CD4-positive, alpha-beta memory T cell (primary cell): ENCODE data around the gene SLC39A8. TPM values are rescaled to one million over a fixed set of nuclear protein-coding genes. Genes with fewer than 3 reads are reported as not detected.
"Not testable (repeated sequence)": the region's sequence is repeated elsewhere in the genome, so short reads cannot be mapped to it uniquely, and the experiment has no call there.

ENCODE experiments used
- CTCF ChIA-PET: fragments of 350-600 bp; sonication (Branson Sonifier 250); formaldehyde crosslinking; loops from one replicate; lab custom pipeline; 2021; ENCODE audit warnings: inconsistent platforms; ENCODE audit not compliant: partially characterized antibody; lab: Charles Lee
- POLR2A ChIA-PET: fragments of 350-600 bp; sonication (Branson Sonifier 250); formaldehyde crosslinking; loops from one replicate; lab custom pipeline; 2021; ENCODE audit not compliant: partially characterized antibody; lab: Charles Lee
- DNase-seq, 5 donors: peaks; one replicate each; pipeline versions ENCODE4 v3.0.0 to v3.0.0-alpha.2; 2020 to 2022; ENCODE audit warnings: mixed read lengths in 1 of 5
- H3K27ac ChIP-seq: one replicate; pipeline ENCODE4 v1.7.0; 2013; ENCODE audit warnings: low read depth, low read length
- H3K27me3 ChIP-seq: 2 replicates; pipeline ENCODE4 v1.7.0; 2013; ENCODE audit warnings: mild to moderate bottlenecking, low read length, moderate library complexity; ENCODE audit not compliant: insufficient read depth
- H3K36me3 ChIP-seq: 2 replicates; pipeline ENCODE4 v1.7.0; 2013; ENCODE audit warnings: mild to moderate bottlenecking, low read length, moderate library complexity; ENCODE audit not compliant: insufficient read depth
- H3K4me1 ChIP-seq: 2 replicates; pipeline ENCODE4 v1.7.0; 2013; ENCODE audit warnings: mild to moderate bottlenecking, low read length, moderate library complexity; ENCODE audit not compliant: insufficient read depth
- H3K4me3 ChIP-seq, 2 donors: one replicate each; pipeline ENCODE4 v1.7.0; 2013; ENCODE audit warnings: low read length in 2 of 2, mild to moderate bottlenecking in 1 of 2
- H3K9me3 ChIP-seq, 2 donors: one replicate each; pipeline ENCODE4 v1.7.0; 2013; ENCODE audit warnings: low read length in 2 of 2, control low read depth in 1 of 2; ENCODE audit not compliant: control insufficient read depth in 1 of 2
- H3K27ac Mint-ChIP-seq, 7 donors: one replicate each; pipeline ENCODE4 v1.8.0; 2020 to 2021; ENCODE audit warnings: mixed read lengths in 7 of 7, mild to moderate bottlenecking in 6 of 7, inconsistent platforms in 3 of 7, moderate library complexity in 3 of 7
- H3K27me3 Mint-ChIP-seq, 2 donors: one replicate each; pipeline ENCODE4 v1.8.0; 2020 to 2021; ENCODE audit warnings: mixed read lengths in 2 of 2
- H3K36me3 Mint-ChIP-seq, 2 donors: one replicate each; pipeline ENCODE4 v1.8.0; 2020 to 2021; ENCODE audit warnings: mixed read lengths in 2 of 2, inconsistent platforms in 1 of 2, mild to moderate bottlenecking in 1 of 2
- H3K4me1 Mint-ChIP-seq, 4 donors: one replicate each; pipeline ENCODE4 v1.8.0; 2020 to 2021; ENCODE audit warnings: mixed read lengths in 4 of 4, mild to moderate bottlenecking in 1 of 4
- H3K4me3 Mint-ChIP-seq, 8 donors: one replicate each; pipeline ENCODE4 v1.8.0; 2020 to 2021; ENCODE audit warnings: mixed read lengths in 8 of 8, mild to moderate bottlenecking in 7 of 8, moderate library complexity in 6 of 8, inconsistent platforms in 3 of 8
- H3K9me3 Mint-ChIP-seq, 8 donors: one replicate each; pipeline ENCODE4 v1.8.0; 2020 to 2021; ENCODE audit warnings: mixed read lengths in 8 of 8, mild to moderate bottlenecking in 5 of 8, inconsistent platforms in 3 of 8, moderate library complexity in 1 of 8
- intact Hi-C: fragments of 100-400 bp; cut with micrococcal nuclease; formaldehyde crosslinking; loops from one replicate; pipeline ENCODE4 v1.15.1; 2023
- polyA plus RNA-seq, 2 donors: library from polyadenylated mRNA; unstranded; fragments of 300-500 nt; fragmentation: Illumina TruSeq; gene quantifications; one replicate each; pipeline ENCODE4 v1.2.3, GENCODE V29; 2021
- total RNA-seq, 2 experiments: library from RNA; stranded (reverse); gene quantifications; one replicate each; pipeline ENCODE4 v1.2.3, GENCODE V29; 2021

Gene SLC39A8
- total and polyA plus RNA-seq, 4 experiments from 2014 or later, result 24.6 to 112 (median 39.1) TPM

DNA sequence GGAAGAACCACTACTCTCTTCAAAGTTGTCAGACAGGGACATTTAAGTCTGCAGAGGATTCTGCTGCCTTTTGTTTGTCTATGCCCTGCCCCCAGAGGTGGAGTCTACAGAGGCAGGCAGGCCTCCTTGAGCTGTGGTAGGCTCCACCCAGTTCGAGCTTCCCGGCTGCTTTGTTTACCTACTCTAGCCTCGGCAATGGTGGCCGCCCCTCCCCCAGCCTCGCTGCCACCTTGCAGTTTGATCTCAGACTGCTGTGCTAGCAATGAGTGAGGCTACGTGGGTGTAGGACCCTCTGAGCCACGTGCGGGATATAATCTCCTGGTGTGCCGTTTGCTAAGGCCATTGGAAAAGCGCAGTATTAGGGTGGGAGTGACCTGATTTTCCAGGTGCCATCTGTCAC, 35.0 kb upstream of the SLC39A8 start:
- H3K36me3 Mint-ChIP-seq, H3K27ac ChIP-seq, H3K27ac Mint-ChIP-seq, DNase-seq, H3K36me3 ChIP-seq, H3K4me1 ChIP-seq, H3K9me3 ChIP-seq, intact Hi-C loops, H3K4me3 ChIP-seq, H3K27me3 ChIP-seq, CTCF ChIA-PET, POLR2A ChIA-PET, H3K4me3 Mint-ChIP-seq, H3K4me1 Mint-ChIP-seq: not testable (repeated sequence)
- Mint-ChIP-seq H3K27me3 (peaks cover 19 to 28% of the 10 kb centered on the region in 2 donors), H3K9me3 (peaks cover 0 to 24% (median 10%) of the 10 kb centered on the region in 8 donors)

DNA sequence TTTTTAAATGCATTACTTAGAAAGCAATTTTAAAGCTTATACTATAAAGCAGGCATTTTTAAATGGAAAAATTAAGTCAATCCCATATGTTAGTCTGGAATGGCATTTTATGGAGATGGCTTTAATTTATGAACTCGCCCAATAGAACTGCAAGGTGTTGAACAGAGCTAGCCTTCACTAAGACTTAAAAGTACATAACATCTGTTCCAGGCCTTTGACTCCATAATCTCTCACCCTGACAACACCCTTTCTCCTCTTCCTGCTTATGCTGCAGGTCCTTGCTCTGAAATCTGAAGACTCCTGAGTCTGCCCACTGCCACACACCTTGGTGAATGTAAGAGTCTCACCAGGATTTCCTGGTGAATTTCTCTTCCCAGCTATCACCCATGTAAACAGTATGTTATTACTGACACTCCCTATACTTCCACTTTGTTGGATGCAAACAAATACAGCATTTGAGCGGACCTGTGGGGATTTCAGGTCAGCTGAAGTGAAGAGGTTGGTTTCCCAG, 17.7 kb upstream of the SLC39A8 start:
- Histone ChIP-seq H3K27me3 (no peaks in the 10 kb centered on the region), H3K36me3 (no peaks in the 10 kb centered on the region), H3K4me1 (no peaks in the 10 kb centered on the region), H3K4me3 (no peak overlapping the region), H3K27ac (no peak overlapping the region), H3K9me3 (no peaks in the 10 kb centered on the region)
- CTCF ChIA-PET, result interaction anchor here (1.2 kb wide), 1 partner anchor 9 kb away, joined by 3 read pairs; no protein-coding TSS in a partner anchor
- H3K27me3 Mint-ChIP-seq, result no peaks in the 10 kb centered on the region
- intact Hi-C loops, result no loop called here
- H3K27ac Mint-ChIP-seq, result no peak overlapping the region
- POLR2A ChIA-PET, result interaction anchor here (1.0 to 1.5 kb wide), 2 partner anchors 17 to 19 kb away, joined by 3 read pairs; partner anchors contain the start of gene SLC39A8
- peaks cover 0 to 4% (median 0%) of the 10 kb centered on the region in 8 donors for H3K9me3 Mint-ChIP-seq
- peaks cover 0 to 2% (median under 1%) of the 10 kb centered on the region in 4 donors for H3K4me1 Mint-ChIP-seq
- H3K36me3 Mint-ChIP-seq, result no peaks in the 10 kb centered on the region
- DNase-seq, result no peak
- H3K4me3 Mint-ChIP-seq, result no peak overlapping the region

DNA sequence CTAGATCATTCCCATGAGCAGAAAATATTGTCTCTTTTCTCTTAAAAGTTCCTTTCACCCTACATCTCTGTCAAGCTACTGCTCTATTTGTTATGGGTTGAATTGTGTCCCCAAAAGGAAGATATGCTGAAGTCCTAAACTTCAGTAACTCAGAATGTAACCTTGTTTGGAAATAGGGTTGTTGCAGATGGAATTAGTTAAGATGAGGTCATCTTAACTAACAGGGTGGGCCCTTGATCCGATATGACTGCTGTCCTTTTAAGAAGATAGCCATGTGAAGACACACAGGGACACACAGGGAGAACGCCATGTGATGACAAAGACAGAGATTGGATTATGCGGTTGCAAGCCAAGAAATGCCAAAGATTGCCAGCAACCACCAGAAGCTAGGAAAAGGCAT, 12.8 kb upstream of the SLC39A8 start:
- no peak overlapping the region for H3K4me3 Mint-ChIP-seq
- peaks cover 0 to 1% of the 10 kb centered on the region in 2 donors for H3K27me3 Mint-ChIP-seq
- Histone ChIP-seq H3K4me3 (no peak overlapping the region), H3K27ac (no peak overlapping the region), H3K4me1 (no peaks in the 10 kb centered on the region), H3K36me3 (no peaks in the 10 kb centered on the region), H3K27me3 (no peaks in the 10 kb centered on the region), H3K9me3 (no peaks in the 10 kb centered on the region)
- H3K36me3 Mint-ChIP-seq, result no peaks in the 10 kb centered on the region
- H3K27ac Mint-ChIP-seq, result no peak overlapping the region
- DNase-seq, result no peak
- H3K4me1 Mint-ChIP-seq, result peaks cover 0 to 5% (median 2%) of the 10 kb centered on the region in 4 donors
- POLR2A ChIA-PET, result no interaction called here
- intact Hi-C loops, result no loop called here
- CTCF ChIA-PET, result no interaction called here
- H3K9me3 Mint-ChIP-seq, result no peaks in the 10 kb centered on the region

DNA sequence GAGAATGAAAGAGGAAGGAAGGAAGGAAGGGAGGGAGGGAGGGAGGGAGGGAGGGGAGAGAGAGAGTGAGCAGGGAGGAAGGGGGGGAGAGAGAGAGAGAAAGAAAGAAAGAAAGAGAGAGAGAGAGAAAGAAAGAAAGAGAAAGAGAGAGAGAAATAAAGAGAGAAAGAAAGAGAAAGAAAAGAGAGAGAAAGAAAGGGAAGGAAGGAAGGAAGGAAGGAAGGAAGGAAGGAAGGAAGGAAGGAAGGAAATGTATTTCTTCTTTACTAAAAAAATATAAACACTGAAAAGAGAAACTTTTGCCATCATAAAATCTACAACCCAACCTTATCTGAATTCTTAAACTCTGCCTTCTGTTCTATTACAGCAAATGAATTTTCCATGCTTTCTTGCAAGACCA, 12.4 kb upstream of the SLC39A8 start:
- H3K9me3 ChIP-seq, intact Hi-C loops, H3K9me3 Mint-ChIP-seq, H3K36me3 Mint-ChIP-seq, CTCF ChIA-PET, H3K27me3 ChIP-seq, POLR2A ChIA-PET, H3K27ac Mint-ChIP-seq, H3K27ac ChIP-seq, H3K4me1 Mint-ChIP-seq, H3K4me1 ChIP-seq, H3K4me3 Mint-ChIP-seq, H3K27me3 Mint-ChIP-seq, DNase-seq, H3K36me3 ChIP-seq, H3K4me3 ChIP-seq: not testable (repeated sequence)

DNA sequence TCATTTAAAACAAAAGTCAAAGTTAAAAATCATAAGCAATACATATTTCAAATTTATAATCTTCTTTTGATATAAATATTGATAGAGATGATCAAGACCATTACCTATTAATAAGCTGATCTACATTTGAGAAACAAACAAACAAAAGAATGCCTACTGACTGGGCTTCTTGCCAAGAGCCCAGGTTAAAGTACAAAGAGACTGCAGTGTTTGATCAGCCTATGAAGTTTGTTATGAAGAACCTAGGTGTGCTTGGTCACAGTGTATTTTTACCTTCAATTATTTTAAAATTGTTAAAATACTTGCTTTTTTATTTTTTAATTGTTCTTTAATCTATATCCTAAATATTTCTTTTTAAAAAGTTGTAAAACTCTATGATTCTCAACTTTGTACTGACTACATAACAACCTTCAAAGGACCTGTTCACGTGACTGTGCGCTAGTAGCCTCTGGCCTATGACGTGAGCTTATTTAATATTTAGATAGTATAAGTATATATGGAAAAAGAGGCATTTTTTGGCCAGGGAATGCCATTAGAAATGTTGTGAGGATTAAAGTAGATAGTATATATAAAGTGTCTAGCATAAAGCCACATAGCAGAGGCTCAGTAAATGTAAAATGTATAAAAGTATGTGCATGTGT, 11.4 kb upstream of the SLC39A8 start:
- Histone ChIP-seq H3K27ac (no peak overlapping the region), H3K9me3 (no peaks in the 10 kb centered on the region), H3K27me3 (no peaks in the 10 kb centered on the region), H3K4me3 (no peak overlapping the region), H3K36me3 (no peaks in the 10 kb centered on the region), H3K4me1 (no peaks in the 10 kb centered on the region)
- Mint-ChIP-seq H3K9me3 (no peaks in the 10 kb centered on the region), H3K4me1 (peaks cover 0 to 5% (median 2%) of the 10 kb centered on the region in 4 donors), H3K4me3 (no peak overlapping the region), H3K27me3 (peaks cover 0 to 1% of the 10 kb centered on the region in 2 donors), H3K27ac (no peak overlapping the region), H3K36me3 (no peaks in the 10 kb centered on the region)
- no peak for DNase-seq
- ChIA-PET CTCF (no interaction called here), POLR2A (no interaction called here)
- intact Hi-C loops, result no loop called here

DNA sequence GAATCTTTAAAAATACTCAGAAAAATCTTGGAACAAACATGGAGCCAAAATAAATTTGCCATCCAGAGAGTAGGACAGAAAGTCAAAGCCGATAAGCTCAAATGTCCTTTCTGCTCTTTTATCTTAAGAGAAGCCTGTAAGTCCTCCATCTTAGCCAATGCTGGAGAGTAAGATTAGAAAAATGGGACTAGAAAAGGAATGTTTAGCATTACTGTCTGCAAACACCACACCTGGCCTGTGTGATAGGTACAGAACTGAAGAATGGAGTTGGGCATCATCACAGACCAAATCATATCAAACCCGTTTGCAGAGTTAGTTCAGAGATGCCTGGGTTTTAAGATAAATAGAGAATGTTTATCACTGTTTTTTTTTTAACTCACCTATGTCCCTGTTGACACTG, 10.5 kb upstream of the SLC39A8 start:
- no peaks in the 10 kb centered on the region for H3K36me3 ChIP-seq
- CTCF ChIA-PET, result no interaction called here
- POLR2A ChIA-PET, result no interaction called here
- intact Hi-C loops, result no loop called here
- H3K27ac ChIP-seq, result no peak overlapping the region
- no peaks in the 10 kb centered on the region for H3K9me3 ChIP-seq
- Mint-ChIP-seq H3K9me3 (no peaks in the 10 kb centered on the region), H3K36me3 (no peaks in the 10 kb centered on the region), H3K4me1 (peaks cover 0 to 5% (median 2%) of the 10 kb centered on the region in 4 donors), H3K27me3 (peaks cover 0 to 1% of the 10 kb centered on the region in 2 donors), H3K4me3 (no peak overlapping the region), H3K27ac (no peak overlapping the region)
- no peaks in the 10 kb centered on the region for H3K27me3 ChIP-seq
- no peaks in the 10 kb centered on the region for H3K4me1 ChIP-seq
- no peak overlapping the region for H3K4me3 ChIP-seq
- no peak for DNase-seq

DNA sequence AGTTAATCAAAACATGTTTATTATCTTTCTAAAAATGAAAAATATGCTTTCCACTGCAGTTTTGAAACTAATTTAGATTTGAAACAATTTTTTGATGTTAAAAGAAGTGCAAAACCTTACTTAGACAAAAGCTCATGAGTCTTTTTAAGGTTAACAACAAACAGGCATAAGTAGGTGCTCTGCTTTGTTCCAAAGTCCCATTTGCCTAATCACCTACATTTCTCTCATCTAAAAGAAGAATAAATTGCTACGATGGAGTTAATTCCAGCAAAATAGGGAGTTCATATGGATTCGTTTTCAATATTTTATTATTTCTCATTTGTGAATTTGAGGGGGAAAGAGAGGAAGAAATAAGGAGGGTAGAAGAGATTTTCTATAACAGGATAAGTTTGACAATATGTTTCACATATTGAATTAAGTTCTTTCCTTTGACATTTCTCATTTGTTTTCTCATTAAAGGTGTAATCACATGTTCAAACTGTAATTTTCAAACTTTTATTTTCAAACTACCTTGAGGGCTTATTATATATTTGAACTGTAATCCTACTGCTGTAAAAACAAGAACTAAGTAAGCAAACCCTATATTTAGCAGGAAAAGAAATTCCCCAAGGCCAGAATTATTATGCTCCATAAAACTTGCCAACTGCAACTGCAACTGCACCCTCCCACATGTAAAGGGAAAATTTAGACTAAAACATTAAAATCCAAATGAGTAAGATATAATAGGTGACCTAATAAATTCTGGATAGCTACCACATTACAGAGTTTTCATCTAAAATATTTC, 9.6 kb upstream of the SLC39A8 start:
- POLR2A ChIA-PET, result no interaction called here
- no peak overlapping the region for H3K4me3 ChIP-seq
- H3K9me3 ChIP-seq, result no peaks in the 10 kb centered on the region
- Mint-ChIP-seq H3K36me3 (no peaks in the 10 kb centered on the region), H3K4me1 (peaks cover 0 to 5% (median 2%) of the 10 kb centered on the region in 4 donors), H3K27ac (no peak overlapping the region), H3K9me3 (no peaks in the 10 kb centered on the region), H3K4me3 (no peak overlapping the region), H3K27me3 (peaks cover 0 to 1% of the 10 kb centered on the region in 2 donors)
- intact Hi-C loops, result no loop called here
- no peaks in the 10 kb centered on the region for H3K4me1 ChIP-seq
- H3K27ac ChIP-seq, result no peak overlapping the region
- no peak for DNase-seq
- no peaks in the 10 kb centered on the region for H3K36me3 ChIP-seq
- CTCF ChIA-PET, result no interaction called here
- H3K27me3 ChIP-seq, result no peaks in the 10 kb centered on the region
